GM12874 (cell line): ENCODE results near the gene AP3M1.

Source experiments
- TF ChIP-seq, protein P1 (sequence below): IDR thresholded peaks from 2 replicates; pipeline ENCODE4 v1.5.1; 2011; ENCODE audit warnings: low read depth, mild to moderate bottlenecking, control low read depth, low read length, moderate library complexity; ENCODE audit not compliant: insufficient read depth

The AP3M1 gene

DNA sequence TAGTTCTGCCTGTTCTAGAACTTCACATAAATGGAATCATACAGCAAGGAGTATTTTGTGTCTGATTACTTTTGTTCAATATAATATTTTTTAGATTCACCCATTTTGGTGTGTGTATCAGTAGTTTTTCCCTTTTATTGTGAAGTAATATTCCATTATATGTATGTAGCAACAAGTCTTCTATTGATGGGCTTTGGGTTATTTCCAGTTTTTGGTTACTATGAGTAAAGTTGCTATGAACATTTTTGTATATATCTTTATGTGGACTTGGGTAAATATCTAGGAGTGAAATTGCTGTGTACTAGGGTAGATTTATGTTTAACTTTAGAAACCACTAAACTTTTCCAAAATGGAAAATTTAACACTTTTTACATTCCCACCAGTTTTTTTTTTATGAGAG is 36.0 kb upstream of the AP3M1 start:
- TF ChIP-seq, protein P1, sequence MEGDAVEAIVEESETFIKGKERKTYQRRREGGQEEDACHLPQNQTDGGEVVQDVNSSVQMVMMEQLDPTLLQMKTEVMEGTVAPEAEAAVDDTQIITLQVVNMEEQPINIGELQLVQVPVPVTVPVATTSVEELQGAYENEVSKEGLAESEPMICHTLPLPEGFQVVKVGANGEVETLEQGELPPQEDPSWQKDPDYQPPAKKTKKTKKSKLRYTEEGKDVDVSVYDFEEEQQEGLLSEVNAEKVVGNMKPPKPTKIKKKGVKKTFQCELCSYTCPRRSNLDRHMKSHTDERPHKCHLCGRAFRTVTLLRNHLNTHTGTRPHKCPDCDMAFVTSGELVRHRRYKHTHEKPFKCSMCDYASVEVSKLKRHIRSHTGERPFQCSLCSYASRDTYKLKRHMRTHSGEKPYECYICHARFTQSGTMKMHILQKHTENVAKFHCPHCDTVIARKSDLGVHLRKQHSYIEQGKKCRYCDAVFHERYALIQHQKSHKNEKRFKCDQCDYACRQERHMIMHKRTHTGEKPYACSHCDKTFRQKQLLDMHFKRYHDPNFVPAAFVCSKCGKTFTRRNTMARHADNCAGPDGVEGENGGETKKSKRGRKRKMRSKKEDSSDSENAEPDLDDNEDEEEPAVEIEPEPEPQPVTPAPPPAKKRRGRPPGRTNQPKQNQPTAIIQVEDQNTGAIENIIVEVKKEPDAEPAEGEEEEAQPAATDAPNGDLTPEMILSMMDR, result no peak

DNA sequence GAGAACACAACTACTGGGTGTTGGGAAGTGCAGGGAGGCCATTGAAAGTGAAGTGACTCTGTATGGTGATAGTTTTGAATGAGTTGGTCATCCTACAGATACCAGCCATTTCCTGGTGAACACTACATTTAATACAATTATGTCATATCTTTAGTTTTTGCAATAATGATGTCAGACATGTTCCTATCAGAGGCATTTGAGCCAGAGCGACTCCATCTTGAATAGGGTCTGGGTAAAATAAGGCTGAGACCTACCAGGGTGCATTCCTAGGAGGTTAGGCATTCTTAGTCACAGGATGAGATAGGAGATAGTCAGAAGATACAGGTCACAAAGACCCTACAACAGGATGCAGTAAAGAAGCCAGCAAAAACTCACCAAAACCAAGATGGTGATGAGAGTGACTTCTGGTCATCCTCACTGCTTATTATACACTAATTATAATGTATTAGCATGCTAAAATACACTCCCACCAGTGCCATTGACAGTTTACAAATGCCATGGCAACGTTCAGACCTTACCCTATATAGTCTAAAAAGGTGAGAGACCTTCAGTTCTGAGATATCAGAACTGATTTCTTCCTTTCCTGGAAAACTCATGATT is 28.6 kb upstream of the AP3M1 start:
- TF ChIP-seq, protein P1, result no peak

DNA sequence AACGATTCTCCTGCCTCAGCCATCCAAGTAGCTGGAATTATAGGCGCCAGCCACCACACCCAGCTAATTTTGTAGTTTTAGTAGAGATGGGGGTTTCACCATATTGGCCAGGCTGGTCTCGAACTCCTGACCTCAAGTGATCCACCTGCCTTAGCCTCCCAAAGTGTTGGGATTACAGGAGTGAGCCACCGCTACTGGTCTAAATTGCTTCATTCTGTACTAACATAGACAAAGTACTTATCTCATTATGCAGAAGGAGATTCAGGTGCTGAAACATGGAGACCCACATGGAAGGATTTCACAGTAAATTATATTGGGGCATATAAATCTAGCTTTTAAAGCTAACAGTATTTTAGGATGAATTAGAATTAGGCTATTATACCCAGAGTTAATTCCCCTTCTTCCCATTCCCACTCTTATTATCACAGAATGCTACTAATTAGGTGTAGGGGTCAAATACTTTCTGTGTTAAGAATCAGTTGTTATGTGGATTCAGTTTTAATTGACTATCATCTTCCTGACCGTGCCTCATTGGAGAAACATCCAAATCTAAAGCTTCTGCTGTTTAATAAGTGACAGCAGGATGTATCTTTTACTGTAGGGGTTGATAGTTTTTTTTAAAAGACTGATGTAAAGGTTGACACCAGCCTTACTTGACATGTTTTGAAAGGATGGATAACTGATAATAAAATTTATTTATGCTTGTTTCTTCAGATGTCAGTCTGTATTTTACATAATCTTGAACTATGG is 27.6 kb upstream of the AP3M1 start:
- TF ChIP-seq, protein P1, result no peak

DNA sequence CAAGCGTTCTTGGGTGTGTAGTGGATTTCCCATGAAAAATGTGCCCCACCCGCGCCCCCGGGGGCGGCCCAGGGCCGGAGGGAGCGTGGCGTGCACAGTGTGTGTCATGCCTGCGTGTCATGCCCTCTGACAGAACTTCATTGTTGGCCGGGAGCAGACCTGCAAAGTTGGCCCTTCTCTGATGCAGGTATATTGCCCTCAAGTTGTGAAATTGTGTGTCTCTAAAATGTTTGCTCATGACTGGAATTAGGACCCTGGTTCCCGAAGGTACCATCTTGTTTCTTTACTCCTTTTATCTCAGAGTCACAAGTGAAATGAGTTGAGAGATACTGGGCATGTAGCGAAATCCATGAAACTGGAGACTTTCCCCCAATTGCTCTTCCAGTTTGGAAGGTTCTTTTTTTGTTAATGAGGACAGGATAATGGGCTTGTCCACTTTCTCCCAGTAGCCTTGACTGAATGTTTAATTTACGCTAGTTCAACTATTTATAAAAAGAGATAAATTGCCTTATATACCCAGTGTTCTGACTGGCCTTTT is 26.6 kb upstream of the AP3M1 start:
- TF ChIP-seq, protein P1, result no peak

DNA sequence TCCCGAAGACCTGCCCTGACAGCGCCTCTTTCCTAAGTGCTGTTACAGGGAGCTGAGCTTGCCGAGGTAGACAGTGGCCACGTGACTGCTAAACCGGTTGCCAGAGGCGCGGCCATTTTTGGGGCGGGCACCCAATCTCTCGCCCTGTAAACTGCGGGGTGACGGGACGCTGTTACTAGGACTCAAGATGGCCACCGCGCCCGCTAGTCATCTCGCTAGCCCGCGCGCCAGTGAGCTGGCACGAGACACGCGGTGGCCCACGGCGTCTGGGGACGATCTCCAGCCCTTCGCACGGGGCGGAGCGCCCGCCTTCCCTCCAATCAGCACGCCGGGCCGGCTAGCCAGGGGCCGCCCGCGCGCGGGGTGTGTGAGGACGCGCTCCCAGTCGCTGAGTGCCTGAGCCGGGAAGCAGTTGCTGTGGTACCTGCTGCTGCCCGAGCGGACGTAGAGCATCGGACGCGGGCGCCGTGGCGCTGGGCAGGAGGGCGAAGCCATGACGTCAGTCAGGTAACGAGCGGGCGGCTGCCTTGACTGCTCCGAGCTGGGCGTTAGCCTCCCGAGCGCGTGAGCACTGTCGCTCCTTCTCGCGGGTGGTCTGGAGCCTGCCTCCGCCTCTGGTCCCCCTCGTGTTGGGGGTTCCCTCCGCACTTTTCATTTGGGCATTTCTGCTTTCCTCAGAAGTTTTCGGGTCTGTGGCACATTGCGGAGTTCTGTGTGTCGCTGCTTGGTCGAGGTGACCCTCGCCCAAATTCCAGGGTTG is 25.9 kb upstream of the AP3M1 start:
- TF ChIP-seq, protein P1, result no peak

DNA sequence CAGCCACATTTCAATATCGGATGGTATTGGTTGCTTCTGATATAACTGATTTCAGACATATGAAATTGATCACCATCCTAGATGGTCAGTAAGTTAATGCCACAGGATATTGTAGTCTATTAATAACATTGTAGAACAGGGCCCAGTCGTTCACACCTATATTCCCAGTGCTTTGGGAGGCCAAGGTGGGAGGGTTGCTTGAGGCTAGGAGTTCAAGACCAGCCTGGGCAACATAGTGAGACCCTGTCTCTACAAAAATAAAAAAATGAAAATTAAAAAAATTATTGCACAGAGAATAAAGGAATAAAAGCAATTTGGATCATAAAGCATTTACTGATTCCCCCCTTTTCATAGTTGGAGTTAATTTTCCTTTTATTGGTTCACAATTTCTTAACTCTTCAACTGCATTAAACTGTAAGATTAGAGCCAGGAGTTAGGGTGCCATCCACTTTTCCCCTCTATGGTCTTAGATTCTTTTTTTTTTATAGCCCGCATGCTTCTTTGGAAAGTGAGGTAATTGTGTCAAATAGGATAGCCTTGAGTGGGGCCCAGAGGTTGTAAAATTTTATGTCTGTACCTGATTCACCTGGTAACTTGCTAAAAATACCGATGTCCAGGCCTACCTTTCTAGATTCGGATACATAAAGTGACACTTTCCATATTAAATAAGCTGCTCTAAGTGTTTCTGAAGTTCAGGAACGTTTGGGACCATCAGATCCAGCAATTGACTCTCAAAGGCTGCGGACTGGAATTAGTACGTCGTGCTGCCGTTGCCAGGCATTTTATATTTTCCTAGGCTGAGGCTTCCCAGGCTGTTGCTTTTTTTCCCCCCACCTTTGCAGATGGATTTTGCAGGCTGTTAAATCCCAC is 25.1 kb upstream of the AP3M1 start:
- TF ChIP-seq, protein P1, result no peak

DNA sequence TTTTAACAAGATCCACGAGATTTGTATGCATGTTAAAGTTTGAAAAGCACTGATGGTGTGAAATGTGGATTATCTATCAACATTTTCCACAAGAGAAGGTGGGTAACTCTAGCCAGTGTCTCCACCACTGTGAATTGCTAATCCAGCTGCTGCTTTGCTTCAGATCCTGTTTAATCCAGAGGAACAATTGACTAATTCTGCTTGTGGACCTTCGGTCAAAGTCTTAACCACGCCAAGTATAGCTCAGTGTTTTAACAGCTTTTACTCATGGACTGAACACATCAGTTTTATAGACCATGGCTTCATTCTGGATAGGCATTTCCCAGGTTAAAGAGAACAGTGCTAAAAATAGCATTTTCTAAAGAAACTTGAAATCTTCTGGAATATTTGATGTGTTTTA is 23.9 kb upstream of the AP3M1 start:
- TF ChIP-seq, protein P1, result no peak
